Osteoblast (primary cell): ENCODE measurements around the gene NEUROD2. TPM values are rescaled to one million over a fixed set of nuclear protein-coding genes. Genes with fewer than 3 reads are reported as not detected.
A peak's percentile ranks its signal among the peaks of the same experiment; 100 is the strongest.

Experiments used
- DNase-seq: peaks from one replicate; pipeline ENCODE4 v3.0.0; 2011; ENCODE audit warnings: low spot score, mixed read lengths; ENCODE audit not compliant: insufficient read length; ENCODE audit errors: missing footprints
- H2AFZ ChIP-seq: 2 replicates; pipeline ENCODE4 v1.6.0; 2011; ENCODE audit warnings: mild to moderate bottlenecking, low read length
- H3K27ac ChIP-seq: 2 replicates; pipeline ENCODE4 v1.5.1; 2011; ENCODE audit warnings: mild to moderate bottlenecking, low read depth, low read length, moderate library complexity
- H3K27me3 ChIP-seq: 2 replicates; pipeline ENCODE4 v1.6.0; 2012; ENCODE audit warnings: mild to moderate bottlenecking, control low read depth, inconsistent platforms, low read length, moderate library complexity; ENCODE audit not compliant: insufficient read depth
- H3K36me3 ChIP-seq: 2 replicates; pipeline ENCODE4 v1.5.1; 2011; ENCODE audit warnings: mild to moderate bottlenecking, low read length, control low read depth, moderate library complexity; ENCODE audit not compliant: insufficient read depth
- H3K4me1 ChIP-seq: 2 replicates; pipeline ENCODE4 v1.5.1; 2011; ENCODE audit warnings: mild to moderate bottlenecking, low read length, control low read depth, moderate library complexity; ENCODE audit not compliant: insufficient read depth
- H3K4me2 ChIP-seq: 2 replicates; pipeline ENCODE4 v1.6.0; 2011; ENCODE audit warnings: mild to moderate bottlenecking, low read length; ENCODE audit not compliant: insufficient read depth
- H3K4me3 ChIP-seq: fragments of 200-600 bp; sonication (generic); 3 replicates; pipeline ENCODE4 v1.5.1; 2012; ENCODE audit warnings: mild to moderate bottlenecking, low read length, inconsistent platforms; ENCODE audit not compliant: insufficient read depth
- H3K79me2 ChIP-seq: 2 replicates; pipeline ENCODE4 v1.6.0; 2012; ENCODE audit warnings: mild to moderate bottlenecking, low read length, control low read depth, inconsistent platforms; ENCODE audit not compliant: insufficient read depth
- H3K9me3 ChIP-seq: 2 replicates; pipeline ENCODE4 v1.5.1; 2011; ENCODE audit warnings: low read depth, low read length, control low read depth
- H4K20me1 ChIP-seq: 2 replicates; pipeline ENCODE4 v1.6.0; 2012; ENCODE audit warnings: mild to moderate bottlenecking, low read length, control low read depth; ENCODE audit not compliant: insufficient read depth
- CTCF ChIP-seq: IDR thresholded peaks from 2 replicates; pipeline ENCODE4 v1.5.1; 2011; ENCODE audit warnings: mild to moderate bottlenecking, low read depth, low read length, moderate library complexity; ENCODE audit errors: extremely low read depth
- total RNA-seq: library from RNA; depleted of rRNA; stranded (reverse); fragments of >200 nt; gene quantifications from 2 replicates; pipeline ENCODE4 v1.2.3, GENCODE V29; 2012

The NEUROD2 gene
- total RNA-seq, 1 donor: not detected

- TF ChIP-seq CTCF: no peak
- no peak for DNase-seq
These were observed 28.2 kb downstream of the NEUROD2 start for GRCh38 chr17:39579318-39580081.

GRCh38 chr17:39578272-39578671, 29.4 kb downstream of the NEUROD2 start:
- H3K27me3 ChIP-seq: peaks cover 19% of the 10 kb centered on the region
- H3K4me1 ChIP-seq: no peaks in the 10 kb centered on the region
- H3K9me3 ChIP-seq: no peaks in the 10 kb centered on the region
- no peak overlapping the region for H3K4me2 ChIP-seq
- no peak overlapping the region for H3K4me3 ChIP-seq
- no peaks in the 10 kb centered on the region for H3K36me3 ChIP-seq
- no peaks in the 10 kb centered on the region for H3K79me2 ChIP-seq
- TF ChIP-seq CTCF: no peak
- no peak for DNase-seq
- H4K20me1 ChIP-seq: no peaks in the 10 kb centered on the region
- no peak overlapping the region for H3K27ac ChIP-seq
- no peak overlapping the region for H2AFZ ChIP-seq

More at GRCh38 chr17:39579318-39580081, 28.2 kb downstream of the NEUROD2 start:
- Histone ChIP-seq H3K4me3 (no peak overlapping the region), H3K4me1 (no peaks in the 10 kb centered on the region), H3K27ac (no peak overlapping the region), H3K79me2 (no peaks in the 10 kb centered on the region), H3K27me3 (peaks cover 19% of the 10 kb centered on the region), H2AFZ (no peak overlapping the region), H4K20me1 (no peaks in the 10 kb centered on the region), H3K4me2 (no peak overlapping the region), H3K9me3 (no peaks in the 10 kb centered on the region), H3K36me3 (no peaks in the 10 kb centered on the region)

GRCh38 chr17:39576187-39576586, 31.5 kb downstream of the NEUROD2 start:
- Histone ChIP-seq H3K27ac (no peak overlapping the region), H3K79me2 (no peaks in the 10 kb centered on the region), H3K9me3 (peaks cover under 1% of the 10 kb centered on the region), H3K36me3 (peaks cover 4% of the 10 kb centered on the region), H3K4me3 (no peak overlapping the region), H4K20me1 (no peaks in the 10 kb centered on the region), H3K27me3 (peaks cover 19% of the 10 kb centered on the region), H2AFZ (no peak overlapping the region), H3K4me1 (no peaks in the 10 kb centered on the region), H3K4me2 (no peak overlapping the region)
- peak; percentile 89 for DNase-seq
- TF ChIP-seq CTCF: peak; percentile 59

GRCh38 chr17:39573447-39574298, 34.0 kb downstream of the NEUROD2 start:
- Histone ChIP-seq H2AFZ (peak overlapping the region; percentile 3), H3K4me1 (no peaks in the 10 kb centered on the region), H3K27ac (no peak overlapping the region), H3K27me3 (peaks cover 8% of the 10 kb centered on the region), H3K36me3 (peaks cover 15% of the 10 kb centered on the region), H4K20me1 (no peaks in the 10 kb centered on the region), H3K9me3 (peaks cover 3% of the 10 kb centered on the region), H3K4me3 (peak overlapping the region; percentile 75), H3K4me2 (peak overlapping the region; percentile 60), H3K79me2 (no peaks in the 10 kb centered on the region)
- DNase-seq: peak; percentile 97
- no peak for TF ChIP-seq CTCF
